SK-N-SH treated with all-trans-retinoic acid at 6 μM for 48 hours (cell line): ENCODE measurements around the gene CD200.

Experiments
- ATAC-seq: fragments of 200-7000 bp; cut with Tn5 transposase; 3 replicates; pipeline ENCODE4 v1.9.1; 2020; ENCODE audit warnings: mild to moderate bottlenecking, moderate library complexity
- BACH2 ChIP-seq: fragments of 250-450 bp; sonication (Bioruptor Pico); IDR thresholded peaks from 2 replicates; pipeline ENCODE4 v1.9.0; 2021; ENCODE audit warnings: mild to moderate bottlenecking, borderline replicate concordance
- CSDC2 ChIP-seq: fragments of 250-450 bp; sonication (Bioruptor Pico); IDR thresholded peaks from 2 replicates; pipeline ENCODE4 v1.5.0; 2020; ENCODE audit warnings: mild to moderate bottlenecking, moderate library complexity
- ESRRG ChIP-seq: fragments of 250-450 bp; sonication (Bioruptor Pico); IDR thresholded peaks from 2 replicates; pipeline ENCODE4 v1.6.1; 2021; ENCODE audit warnings: mild to moderate bottlenecking
- GLIS3 ChIP-seq: fragments of 250-450 bp; sonication (Bioruptor Pico); IDR thresholded peaks from 2 replicates; pipeline ENCODE4 v1.5.0; 2020; ENCODE audit warnings: mild to moderate bottlenecking, moderate library complexity
- ISL1 ChIP-seq: fragments of 250-450 bp; sonication (Bioruptor Pico); IDR thresholded peaks from 2 replicates; pipeline ENCODE4 v2.1.2; 2022; ENCODE audit warnings: mild to moderate bottlenecking, moderate library complexity
- OSR1 ChIP-seq: fragments of 250-450 bp; sonication (Bioruptor Pico); IDR thresholded peaks from 2 replicates; pipeline ENCODE4 v1.8.0; 2022; ENCODE audit warnings: moderate library complexity, mild to moderate bottlenecking, inconsistent platforms
- PPARA ChIP-seq: fragments of 250-450 bp; sonication (Bioruptor Pico); IDR thresholded peaks from 2 replicates; pipeline ENCODE4 v1.5.0; 2020; ENCODE audit warnings: mild to moderate bottlenecking, borderline replicate concordance
- RARB ChIP-seq: fragments of 250-450 bp; sonication (Bioruptor Pico); IDR thresholded peaks from 2 replicates; pipeline ENCODE4 v1.8.0; 2021; ENCODE audit warnings: mild to moderate bottlenecking, moderate library complexity
- TCF4 ChIP-seq: fragments of 250-450 bp; sonication (Bioruptor Pico); IDR thresholded peaks from 2 replicates; pipeline ENCODE4 v1.8.0; 2021; ENCODE audit warnings: mild to moderate bottlenecking, moderate library complexity, borderline replicate concordance
- TOX ChIP-seq: fragments of 250-450 bp; sonication (Bioruptor Pico); IDR thresholded peaks from 2 replicates; pipeline ENCODE4 v1.8.0; 2021; ENCODE audit warnings: mild to moderate bottlenecking, moderate library complexity, borderline replicate concordance
- ZFP3 ChIP-seq: fragments of 250-450 bp; sonication (Bioruptor Pico); IDR thresholded peaks from 2 replicates; pipeline ENCODE4 v1.5.0; 2020; ENCODE audit warnings: mild to moderate bottlenecking, moderate library complexity
- ZFP30 ChIP-seq: fragments of 450-650 bp; formaldehyde crosslinking; IDR thresholded peaks from 2 replicates; pipeline ENCODE4 v1.5.0; 2022; ENCODE audit warnings: mild to moderate bottlenecking, moderate library complexity
- ZNF565 ChIP-seq: fragments of 450-650 bp; formaldehyde crosslinking; conservative IDR thresholded peaks from 2 replicates; pipeline ENCODE4 v1.5.0; 2020; ENCODE audit warnings: low read depth, mild to moderate bottlenecking, moderate library complexity
- ZNF70 ChIP-seq: fragments of 450-650 bp; formaldehyde crosslinking; IDR thresholded peaks from 2 replicates; pipeline ENCODE4 v1.5.0; 2020; ENCODE audit warnings: mild to moderate bottlenecking, moderate library complexity
- ZNF8 ChIP-seq: fragments of 450-650 bp; formaldehyde crosslinking; IDR thresholded peaks from 2 replicates; pipeline ENCODE4 v1.5.0; 2020; ENCODE audit warnings: mild to moderate bottlenecking, moderate library complexity
- TF ChIP-seq, protein P1 (sequence below): fragments of 250-450 bp; sonication (Bioruptor Pico); IDR thresholded peaks from 2 replicates; pipeline ENCODE4 v1.5.0; 2020; ENCODE audit warnings: mild to moderate bottlenecking, moderate library complexity
- TF ChIP-seq, protein P2 (sequence below): fragments of 250-450 bp; sonication (Bioruptor Pico); IDR thresholded peaks from 2 replicates; pipeline ENCODE4 v1.8.0; 2021; ENCODE audit warnings: low read depth, mild to moderate bottlenecking, moderate library complexity, borderline replicate concordance
- TF ChIP-seq, protein P3 (sequence below): fragments of 250-450 bp; sonication (Bioruptor Pico); IDR thresholded peaks from 2 replicates; pipeline ENCODE4 v1.5.1; 2021; ENCODE audit warnings: mild to moderate bottlenecking, moderate library complexity
- TF ChIP-seq, protein P4 (sequence below): fragments of 250-450 bp; sonication (Bioruptor Pico); IDR thresholded peaks from 2 replicates; pipeline ENCODE4 v1.8.0; 2020; ENCODE audit warnings: mild to moderate bottlenecking, moderate library complexity, borderline replicate concordance
- TF ChIP-seq, protein P5 (sequence below): fragments of 250-450 bp; sonication (Bioruptor Pico); IDR thresholded peaks from 2 replicates; pipeline ENCODE4 v1.5.1; 2020; ENCODE audit warnings: low read depth, mild to moderate bottlenecking, moderate library complexity

CD200 gene

DNA sequence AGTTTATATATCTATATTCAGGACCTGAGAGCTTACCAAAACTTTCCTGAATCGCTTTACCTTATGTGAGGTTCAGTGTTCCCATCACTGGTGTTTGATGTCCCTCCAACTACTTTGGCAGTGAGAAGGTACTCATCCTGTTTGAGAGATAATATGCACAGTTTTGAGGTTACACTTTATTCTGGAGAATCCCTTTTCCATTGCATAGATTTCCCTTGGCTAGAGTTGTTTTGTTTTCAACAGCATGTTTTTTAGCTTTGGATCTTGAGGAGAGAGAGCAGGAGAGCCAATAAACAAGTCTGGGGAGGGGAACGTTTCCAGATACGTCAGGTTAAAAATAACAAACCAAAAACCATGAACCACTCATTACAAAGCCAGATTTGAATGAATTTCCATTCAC lies 33.6 kb downstream of the CD200 start:
- ATAC-seq: no peak
- no peak for TF ChIP-seq ZFP3 (CRISPR knock-in tag)
- no peak for TF ChIP-seq PPARA (CRISPR knock-in tag)
- no peak for TF ChIP-seq CSDC2
- TF ChIP-seq, protein P1, sequence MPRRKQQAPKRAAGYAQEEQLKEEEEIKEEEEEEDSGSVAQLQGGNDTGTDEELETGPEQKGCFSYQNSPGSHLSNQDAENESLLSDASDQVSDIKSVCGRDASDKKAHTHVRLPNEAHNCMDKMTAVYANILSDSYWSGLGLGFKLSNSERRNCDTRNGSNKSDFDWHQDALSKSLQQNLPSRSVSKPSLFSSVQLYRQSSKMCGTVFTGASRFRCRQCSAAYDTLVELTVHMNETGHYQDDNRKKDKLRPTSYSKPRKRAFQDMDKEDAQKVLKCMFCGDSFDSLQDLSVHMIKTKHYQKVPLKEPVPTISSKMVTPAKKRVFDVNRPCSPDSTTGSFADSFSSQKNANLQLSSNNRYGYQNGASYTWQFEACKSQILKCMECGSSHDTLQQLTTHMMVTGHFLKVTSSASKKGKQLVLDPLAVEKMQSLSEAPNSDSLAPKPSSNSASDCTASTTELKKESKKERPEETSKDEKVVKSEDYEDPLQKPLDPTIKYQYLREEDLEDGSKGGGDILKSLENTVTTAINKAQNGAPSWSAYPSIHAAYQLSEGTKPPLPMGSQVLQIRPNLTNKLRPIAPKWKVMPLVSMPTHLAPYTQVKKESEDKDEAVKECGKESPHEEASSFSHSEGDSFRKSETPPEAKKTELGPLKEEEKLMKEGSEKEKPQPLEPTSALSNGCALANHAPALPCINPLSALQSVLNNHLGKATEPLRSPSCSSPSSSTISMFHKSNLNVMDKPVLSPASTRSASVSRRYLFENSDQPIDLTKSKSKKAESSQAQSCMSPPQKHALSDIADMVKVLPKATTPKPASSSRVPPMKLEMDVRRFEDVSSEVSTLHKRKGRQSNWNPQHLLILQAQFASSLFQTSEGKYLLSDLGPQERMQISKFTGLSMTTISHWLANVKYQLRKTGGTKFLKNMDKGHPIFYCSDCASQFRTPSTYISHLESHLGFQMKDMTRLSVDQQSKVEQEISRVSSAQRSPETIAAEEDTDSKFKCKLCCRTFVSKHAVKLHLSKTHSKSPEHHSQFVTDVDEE (CRISPR knock-in tag): no peak
- TF ChIP-seq GLIS3 (CRISPR knock-in tag): no peak
- no peak for TF ChIP-seq ZNF70 (CRISPR knock-in tag)
- no peak for TF ChIP-seq ZFP30 (CRISPR knock-in tag)
- no peak for TF ChIP-seq ESRRG (CRISPR knock-in tag)
- TF ChIP-seq, protein P2, sequence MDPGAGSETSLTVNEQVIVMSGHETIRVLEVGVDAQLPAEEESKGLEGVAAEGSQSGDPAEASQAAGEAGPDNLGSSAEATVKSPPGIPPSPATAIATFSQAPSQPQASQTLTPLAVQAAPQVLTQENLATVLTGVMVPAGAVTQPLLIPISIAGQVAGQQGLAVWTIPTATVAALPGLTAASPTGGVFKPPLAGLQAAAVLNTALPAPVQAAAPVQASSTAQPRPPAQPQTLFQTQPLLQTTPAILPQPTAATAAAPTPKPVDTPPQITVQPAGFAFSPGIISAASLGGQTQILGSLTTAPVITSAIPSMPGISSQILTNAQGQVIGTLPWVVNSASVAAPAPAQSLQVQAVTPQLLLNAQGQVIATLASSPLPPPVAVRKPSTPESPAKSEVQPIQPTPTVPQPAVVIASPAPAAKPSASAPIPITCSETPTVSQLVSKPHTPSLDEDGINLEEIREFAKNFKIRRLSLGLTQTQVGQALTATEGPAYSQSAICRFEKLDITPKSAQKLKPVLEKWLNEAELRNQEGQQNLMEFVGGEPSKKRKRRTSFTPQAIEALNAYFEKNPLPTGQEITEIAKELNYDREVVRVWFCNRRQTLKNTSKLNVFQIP (CRISPR knock-in tag): no peak
- TF ChIP-seq ISL1 (CRISPR knock-in tag): no peak
- TF ChIP-seq ZNF565: no peak
- TF ChIP-seq OSR1 (CRISPR knock-in tag): no peak
- no peak for TF ChIP-seq BACH2
- no peak for TF ChIP-seq ZNF8
- no peak for TF ChIP-seq TCF4

DNA sequence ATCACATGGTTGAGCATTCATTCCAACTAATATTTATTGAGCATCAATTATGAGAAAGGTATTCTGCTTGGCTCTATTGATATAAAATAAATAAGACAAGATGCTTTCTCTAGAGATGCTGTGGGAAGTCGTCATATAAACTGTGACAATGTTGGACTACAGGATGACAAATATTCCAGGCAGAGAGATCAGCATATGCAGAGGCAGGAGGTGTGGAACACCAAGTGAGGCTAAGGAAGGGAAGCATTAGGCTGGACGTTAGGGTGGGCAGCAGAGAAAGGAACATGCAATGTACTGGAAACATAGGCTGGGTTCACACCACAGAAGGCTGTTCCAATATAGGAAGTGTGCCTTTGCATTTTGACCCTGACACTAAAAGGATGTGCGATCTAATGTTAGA lies 38.6 kb downstream of the CD200 start:
- TF ChIP-seq, protein P2 (CRISPR knock-in tag): no peak
- TF ChIP-seq ZFP3 (CRISPR knock-in tag): no peak
- TF ChIP-seq, protein P3, sequence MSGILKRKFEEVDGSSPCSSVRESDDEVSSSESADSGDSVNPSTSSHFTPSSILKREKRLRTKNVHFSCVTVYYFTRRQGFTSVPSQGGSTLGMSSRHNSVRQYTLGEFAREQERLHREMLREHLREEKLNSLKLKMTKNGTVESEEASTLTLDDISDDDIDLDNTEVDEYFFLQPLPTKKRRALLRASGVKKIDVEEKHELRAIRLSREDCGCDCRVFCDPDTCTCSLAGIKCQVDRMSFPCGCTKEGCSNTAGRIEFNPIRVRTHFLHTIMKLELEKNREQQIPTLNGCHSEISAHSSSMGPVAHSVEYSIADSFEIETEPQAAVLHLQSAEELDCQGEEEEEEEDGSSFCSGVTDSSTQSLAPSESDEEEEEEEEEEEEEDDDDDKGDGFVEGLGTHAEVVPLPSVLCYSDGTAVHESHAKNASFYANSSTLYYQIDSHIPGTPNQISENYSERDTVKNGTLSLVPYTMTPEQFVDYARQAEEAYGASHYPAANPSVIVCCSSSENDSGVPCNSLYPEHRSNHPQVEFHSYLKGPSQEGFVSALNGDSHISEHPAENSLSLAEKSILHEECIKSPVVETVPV: no peak
- ATAC-seq: no peak

DNA sequence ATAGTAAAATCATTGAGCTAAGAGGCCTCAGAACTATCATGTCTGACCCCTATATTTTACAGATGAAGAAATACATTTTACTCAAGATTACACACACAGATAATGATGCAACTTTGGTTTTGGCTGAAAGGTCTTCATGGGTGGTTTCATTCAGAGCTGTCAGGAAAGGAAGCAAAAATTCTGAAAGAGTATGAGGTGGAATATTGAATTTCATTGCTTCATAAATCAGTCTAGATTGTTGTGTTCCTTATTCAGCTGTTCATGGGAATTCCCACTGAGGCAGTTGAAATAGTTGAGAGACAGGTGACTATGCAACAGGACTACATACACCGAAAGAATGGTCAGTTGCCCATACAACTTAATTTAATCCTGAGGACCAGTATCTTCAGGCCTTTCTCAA lies 39.4 kb downstream of the CD200 start:
- ATAC-seq: no peak
- TF ChIP-seq, protein P1 (CRISPR knock-in tag): no peak
- TF ChIP-seq, protein P4, sequence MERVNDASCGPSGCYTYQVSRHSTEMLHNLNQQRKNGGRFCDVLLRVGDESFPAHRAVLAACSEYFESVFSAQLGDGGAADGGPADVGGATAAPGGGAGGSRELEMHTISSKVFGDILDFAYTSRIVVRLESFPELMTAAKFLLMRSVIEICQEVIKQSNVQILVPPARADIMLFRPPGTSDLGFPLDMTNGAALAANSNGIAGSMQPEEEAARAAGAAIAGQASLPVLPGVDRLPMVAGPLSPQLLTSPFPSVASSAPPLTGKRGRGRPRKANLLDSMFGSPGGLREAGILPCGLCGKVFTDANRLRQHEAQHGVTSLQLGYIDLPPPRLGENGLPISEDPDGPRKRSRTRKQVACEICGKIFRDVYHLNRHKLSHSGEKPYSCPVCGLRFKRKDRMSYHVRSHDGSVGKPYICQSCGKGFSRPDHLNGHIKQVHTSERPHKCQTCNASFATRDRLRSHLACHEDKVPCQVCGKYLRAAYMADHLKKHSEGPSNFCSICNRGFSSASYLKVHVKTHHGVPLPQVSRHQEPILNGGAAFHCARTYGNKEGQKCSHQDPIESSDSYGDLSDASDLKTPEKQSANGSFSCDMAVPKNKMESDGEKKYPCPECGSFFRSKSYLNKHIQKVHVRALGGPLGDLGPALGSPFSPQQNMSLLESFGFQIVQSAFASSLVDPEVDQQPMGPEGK (CRISPR knock-in tag): no peak
- TF ChIP-seq ESRRG (CRISPR knock-in tag): no peak
- no peak for TF ChIP-seq PPARA (CRISPR knock-in tag)
- no peak for TF ChIP-seq BACH2
- TF ChIP-seq ZFP30 (CRISPR knock-in tag): no peak
- no peak for TF ChIP-seq TOX (CRISPR knock-in tag)
- TF ChIP-seq, protein P2 (CRISPR knock-in tag): no peak
- TF ChIP-seq, protein P3: no peak
- no peak for TF ChIP-seq TCF4
- TF ChIP-seq CSDC2: no peak
- no peak for TF ChIP-seq ZNF70 (CRISPR knock-in tag)
- no peak for TF ChIP-seq RARB (CRISPR knock-in tag)
- TF ChIP-seq, protein P5, sequence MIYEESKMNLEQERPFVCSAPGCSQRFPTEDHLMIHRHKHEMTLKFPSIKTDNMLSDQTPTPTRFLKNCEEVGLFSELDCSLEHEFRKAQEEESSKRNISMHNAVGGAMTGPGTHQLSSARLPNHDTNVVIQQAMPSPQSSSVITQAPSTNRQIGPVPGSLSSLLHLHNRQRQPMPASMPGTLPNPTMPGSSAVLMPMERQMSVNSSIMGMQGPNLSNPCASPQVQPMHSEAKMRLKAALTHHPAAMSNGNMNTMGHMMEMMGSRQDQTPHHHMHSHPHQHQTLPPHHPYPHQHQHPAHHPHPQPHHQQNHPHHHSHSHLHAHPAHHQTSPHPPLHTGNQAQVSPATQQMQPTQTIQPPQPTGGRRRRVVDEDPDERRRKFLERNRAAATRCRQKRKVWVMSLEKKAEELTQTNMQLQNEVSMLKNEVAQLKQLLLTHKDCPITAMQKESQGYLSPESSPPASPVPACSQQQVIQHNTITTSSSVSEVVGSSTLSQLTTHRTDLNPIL (CRISPR knock-in tag): no peak
- no peak for TF ChIP-seq ZNF8
- TF ChIP-seq ISL1 (CRISPR knock-in tag): no peak
